NCI-H345 treated with DMSO at 0.1 percent for 48 hours (cell line): ENCODE measurements around the gene RAB30.
"Not testable (repeated sequence)": the region's sequence is repeated elsewhere in the genome, so short reads cannot be mapped to it uniquely, and the experiment has no call there.

Experiments used
- DNase-seq: peaks from one replicate; lab custom pipeline; 2025; ENCODE audit not compliant: unreplicated experiment; lab: John Stamatoyannopoulos, UW

Gene RAB30

DNA sequence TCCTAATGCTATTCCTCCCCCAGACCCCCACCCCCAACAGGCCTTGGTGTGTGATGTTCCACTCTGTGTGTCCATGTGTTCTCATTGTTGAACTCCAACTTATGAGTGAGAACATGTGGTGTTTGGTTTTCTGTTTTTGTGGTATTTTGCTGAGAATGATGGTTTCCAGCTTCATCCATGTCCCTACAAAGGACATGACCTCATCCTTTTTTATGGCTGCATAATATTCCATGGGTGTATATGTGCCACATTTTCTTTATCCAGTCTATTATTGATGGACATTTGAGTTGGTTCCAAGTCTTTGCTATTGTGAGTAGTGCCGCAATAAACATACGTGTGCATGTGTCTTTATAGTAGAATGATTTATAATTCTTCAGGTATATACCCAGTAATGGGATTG, 121.2 kb downstream of the RAB30 start:
- not testable (repeated sequence) for DNase-seq

DNA sequence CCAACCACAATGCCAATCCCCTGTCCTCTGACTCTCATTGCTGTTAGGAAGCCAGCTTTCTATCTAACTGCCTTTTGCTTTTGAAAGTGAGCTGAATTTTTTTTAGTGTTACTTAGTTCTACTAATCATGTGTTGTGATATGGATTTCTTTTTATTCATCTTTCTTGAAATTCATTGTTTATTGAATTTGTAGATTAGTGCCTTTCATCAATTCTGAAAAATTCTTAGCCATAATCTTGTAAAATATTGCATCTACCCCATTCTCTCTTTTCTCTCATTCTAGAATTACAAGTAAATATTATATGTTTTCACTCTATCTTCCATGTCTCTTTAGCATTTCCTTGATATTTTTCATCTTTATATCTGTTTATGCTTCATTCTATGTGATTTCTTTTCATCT, 122.3 kb downstream of the RAB30 start:
- DNase-seq: no peak

DNA sequence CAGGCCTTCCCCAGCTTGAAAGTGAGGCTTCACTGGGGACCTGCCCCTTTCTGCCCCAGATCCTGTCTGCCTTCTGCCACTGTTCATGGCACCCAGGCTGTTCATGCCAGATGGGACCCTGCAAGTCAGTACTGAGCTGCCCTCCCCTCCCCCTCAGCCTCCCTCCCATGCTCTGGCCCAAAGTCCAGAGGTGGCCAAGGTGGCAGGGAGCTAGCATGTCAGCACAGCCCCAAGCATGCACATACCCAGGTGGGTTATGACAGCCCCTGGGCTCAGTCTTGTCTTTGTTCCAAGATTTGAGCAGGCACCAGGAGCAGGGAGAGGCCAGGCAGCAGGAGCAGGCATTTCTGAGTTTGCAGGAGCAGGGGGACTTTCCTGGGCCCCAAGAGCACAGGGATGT, 126.0 kb downstream of the RAB30 start:
- DNase-seq: no peak

DNA sequence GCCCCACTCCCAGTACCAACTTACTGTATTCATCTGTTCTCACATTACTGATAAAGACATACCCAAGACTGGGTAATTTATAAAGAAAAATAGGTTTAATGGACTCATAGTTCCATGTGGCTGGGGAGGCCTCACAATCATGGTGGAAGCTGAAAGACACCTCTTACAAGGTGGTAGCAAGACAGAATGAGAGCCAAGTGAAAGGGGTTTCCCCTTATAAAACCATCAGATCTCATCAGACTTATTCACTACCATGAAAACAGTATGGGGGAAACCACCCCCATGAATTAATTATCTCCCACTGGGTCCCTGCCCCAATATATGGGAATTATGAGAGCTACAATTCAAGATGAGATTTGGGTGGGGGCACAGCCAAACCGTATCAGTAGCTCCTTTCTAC, 126.7 kb downstream of the RAB30 start:
- not testable (repeated sequence) for DNase-seq

DNA sequence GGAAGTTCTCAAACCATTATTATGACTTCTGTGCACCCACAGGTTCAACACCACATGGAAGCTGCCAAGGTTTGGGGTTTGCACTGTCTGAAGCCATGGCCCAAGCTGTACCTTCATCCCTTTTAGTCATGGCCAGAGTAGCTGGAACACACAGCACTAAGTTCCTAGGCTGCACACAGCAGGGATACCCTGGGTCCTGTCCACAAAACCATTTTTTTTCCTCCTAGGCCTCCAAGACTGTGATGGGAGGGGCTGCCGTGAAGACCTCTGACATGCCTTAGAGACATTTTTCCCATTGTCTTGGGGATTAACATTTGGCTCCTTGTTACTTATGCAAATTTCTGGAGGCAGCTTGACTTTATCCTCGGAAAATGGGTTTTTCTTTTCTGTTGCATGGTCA, 127.5 kb downstream of the RAB30 start:
- DNase-seq: no peak

DNA sequence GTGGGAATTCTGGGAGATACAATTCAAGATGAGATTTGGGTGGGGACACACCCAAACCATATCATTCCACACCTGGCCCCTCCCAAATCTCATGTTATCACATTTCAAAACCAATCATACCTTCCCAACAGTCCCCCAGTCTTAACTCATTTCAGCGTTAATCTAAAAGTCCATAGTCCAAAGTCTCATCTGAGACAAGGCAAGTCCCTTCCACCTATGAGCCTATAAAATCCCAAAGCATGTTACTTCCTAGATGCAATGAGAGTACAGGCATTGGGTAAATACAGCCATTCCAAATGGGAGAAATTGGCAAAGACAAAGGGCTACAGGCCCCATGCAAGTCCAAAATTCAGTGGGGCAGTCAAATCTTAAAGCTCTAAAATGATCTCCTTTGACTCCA, 128.3 kb downstream of the RAB30 start:
- not testable (repeated sequence) for DNase-seq

DNA sequence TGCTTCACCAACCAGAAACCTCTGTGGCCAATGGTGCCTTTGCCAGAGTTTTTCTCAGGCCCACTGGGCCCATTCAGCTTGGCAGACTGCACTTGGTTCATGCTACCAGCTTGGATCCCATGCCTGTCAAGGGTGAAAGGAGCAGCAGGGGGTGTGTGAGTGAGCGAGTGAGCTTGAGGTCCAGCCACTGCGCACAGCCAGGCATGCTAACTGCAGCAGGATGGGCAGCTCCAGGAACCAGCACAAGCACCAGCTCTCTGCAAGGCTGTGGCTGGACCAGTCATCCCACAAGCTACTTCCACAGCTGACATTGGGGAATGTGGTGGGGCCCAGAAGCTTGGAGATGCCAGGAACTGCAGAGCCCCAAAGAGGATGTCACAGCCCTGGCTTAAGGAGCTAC, 129.3 kb downstream of the RAB30 start:
- no peak for DNase-seq

DNA sequence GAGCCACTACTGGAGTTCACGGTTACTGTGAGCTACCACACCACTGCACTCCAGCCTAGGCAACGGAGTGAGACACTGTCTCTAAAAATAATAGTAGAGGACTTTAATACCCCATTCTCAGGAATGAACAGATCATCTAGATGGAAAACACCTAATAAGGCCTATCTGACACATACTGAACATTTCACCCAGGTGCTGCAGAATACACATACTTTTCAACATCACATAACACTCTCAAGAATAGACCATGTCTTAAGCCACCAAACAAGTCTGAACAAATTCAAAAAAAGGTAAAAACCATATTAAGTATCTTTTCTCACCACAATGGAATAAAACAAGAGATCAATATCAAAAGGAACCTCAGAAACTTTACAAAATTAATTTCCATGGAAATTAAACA, 132.2 kb downstream of the RAB30 start:
- DNase-seq: no peak

DNA sequence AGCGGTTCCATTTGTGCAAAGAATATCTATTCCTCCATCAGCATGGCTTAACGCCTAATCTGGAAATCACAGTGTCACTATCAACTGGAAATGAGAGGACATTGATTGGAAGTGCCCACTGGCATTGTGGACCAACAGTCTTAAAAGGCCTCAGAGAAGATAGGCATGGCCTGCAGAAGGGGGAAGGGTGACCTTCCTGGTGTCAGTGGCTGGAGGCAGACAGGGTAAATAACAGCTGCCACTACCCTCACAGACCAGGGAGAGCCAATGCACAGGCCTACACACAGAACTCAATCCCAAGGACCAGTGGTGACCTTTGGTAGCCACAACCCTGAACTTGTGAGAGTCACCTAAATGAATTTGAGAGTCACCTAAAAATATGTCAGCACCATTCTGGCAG, 134.1 kb downstream of the RAB30 start:
- no peak for DNase-seq

DNA sequence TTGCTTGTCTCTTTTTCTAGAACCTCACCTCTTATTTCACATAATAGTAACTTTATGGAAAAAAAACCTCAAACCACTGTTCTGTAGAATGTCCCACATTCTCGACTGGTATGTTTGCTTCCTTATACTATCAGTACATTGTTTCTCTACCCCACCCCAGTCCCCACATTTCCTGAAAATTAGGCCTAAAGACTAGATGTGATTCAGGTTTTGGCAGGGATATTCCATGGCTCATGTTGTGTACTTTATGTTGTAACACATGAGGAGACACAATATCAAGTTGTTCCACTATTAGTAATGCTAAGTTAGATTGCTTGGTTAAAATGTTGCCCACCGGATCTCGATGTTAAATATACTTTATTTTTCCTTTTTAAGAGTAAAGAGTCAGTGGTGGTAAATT, 135.4 kb downstream of the RAB30 start:
- DNase-seq: no peak

DNA sequence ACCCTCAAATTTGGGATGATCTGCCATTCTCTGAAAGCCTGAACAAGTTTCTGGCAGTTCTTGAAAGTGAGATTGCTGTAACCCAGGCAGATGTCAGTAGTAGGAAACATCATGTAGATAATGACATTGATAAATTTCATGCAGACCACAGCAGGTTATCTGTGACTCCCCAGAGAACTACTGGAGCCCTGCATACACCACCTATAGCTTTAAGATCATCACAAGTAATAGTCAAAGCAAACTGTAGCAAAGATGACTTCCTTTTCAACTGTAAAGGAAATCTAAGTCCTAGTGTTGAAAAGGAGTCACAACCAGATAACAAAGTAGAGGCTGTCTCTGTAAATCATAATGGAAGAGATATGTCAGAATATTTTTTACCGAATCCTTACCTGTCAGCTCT, 139.1 kb downstream of the RAB30 start:
- DNase-seq: no peak

DNA sequence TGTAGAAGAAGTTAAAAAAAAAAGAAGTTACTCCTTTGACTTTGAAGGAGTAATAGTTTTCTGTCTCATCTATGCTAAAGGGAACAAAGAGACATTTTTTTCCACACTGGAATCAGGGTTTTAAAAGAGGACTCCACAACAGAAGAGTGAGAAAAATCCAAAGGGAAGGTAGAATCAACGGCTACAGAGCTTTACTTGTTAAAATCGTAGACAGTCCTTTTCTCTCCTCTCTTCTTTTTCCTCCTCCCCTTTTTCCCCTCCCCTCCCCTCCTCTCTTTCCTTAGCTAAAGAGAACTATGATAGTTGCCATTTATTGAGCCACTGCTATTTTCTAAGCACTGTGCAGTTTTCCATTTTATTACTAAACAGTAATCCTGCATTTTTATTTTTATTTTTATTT, 141.0 kb downstream of the RAB30 start:
- DNase-seq: no peak

DNA sequence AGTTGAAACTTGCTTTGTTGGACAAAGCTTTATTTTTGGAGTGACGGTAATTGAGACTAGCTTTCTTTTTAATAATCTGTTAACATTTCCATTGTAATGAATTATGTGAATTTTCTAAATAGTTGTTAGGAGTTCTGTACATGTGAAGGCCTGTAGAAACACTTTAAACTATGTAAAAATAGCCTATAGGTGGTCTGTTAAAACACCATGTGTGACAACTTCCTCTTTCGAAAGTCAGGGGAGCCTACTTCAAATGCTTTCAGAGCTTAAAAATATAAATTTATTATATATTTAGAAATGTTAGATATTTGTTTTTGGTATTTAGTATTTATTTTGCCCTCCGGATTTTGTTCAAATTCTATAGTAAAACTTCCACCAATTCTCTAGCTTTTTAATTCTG, 141.5 kb downstream of the RAB30 start:
- DNase-seq: no peak

DNA sequence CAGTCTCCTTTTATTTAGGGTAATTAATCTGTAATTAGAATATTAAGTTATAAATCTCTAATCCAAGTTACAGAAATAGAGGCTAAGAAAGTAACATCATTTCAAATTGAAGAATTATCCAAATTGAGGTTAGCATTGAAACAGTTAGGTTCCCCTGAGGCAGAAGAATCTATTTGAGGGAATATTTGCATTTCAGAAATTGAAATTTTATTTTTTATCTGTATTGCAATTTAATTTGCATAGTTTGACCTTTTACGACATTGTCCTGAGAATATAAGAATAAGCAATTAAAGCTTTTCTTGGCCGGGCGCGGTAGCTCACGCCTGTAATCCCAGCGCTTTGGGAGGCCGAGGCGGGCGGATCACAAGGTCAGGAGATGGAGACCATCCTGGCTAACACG, 142.6 kb downstream of the RAB30 start:
- no peak for DNase-seq

DNA sequence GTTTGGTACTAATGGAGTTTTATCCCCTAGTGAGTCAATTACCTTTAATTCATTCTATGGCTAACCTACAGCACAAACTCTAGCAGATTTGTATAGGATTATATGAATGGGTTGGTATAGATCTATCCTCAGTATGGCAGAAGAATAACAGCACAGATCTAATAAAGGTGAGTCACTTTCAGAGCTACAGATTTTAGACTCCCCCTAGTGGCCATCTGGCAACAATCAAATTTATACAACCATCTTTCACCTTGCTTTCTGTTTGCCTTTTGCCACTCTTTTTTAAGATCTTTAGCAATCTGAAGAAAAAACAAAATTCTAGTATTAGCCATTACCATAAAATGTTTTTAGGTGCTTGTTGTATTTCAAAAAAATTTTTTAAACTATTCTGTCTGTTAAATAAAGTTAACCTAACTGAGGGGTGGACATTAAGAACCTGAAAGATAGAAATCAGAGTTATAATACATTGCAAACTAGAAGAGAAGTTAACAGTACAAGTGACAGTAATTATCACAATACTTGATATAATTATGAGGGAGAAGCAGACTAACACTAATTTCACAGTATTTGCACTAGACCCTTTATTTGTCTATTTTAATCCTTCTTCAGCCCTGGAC, 144.3 kb downstream of the RAB30 start:
- peak; percentile 65 for DNase-seq

DNA sequence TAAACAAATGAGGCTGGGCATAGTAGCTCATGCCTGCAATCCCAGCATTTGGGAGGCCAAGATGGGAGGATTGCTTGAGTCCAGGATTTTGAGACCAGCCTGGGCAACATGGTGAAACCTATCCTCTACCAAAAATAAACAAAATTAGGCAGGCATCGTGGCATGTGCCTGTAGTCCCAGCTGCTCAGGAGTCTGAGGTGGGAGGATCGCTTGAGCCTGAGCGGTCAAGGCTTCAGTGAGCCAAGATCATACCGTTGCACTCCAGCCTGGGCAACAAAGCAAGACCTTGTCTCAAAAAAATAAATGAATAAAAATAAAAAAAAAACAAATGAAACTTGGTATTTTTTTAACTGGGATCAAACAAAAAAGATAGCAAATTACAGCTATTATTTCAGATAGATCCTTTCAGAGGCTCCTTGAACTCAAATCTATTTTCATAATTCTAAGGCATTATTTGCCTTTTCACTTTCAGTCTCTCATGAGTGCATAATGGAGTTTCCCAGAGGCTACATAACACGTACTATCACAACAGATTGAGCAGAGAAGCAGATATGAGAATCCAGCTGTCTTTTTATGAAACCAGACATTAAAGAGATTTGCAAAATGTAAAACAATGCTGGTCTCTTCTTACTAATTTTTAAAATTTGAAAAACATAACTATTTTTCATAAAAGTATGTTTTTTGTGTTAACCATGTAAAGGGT, 147.0 kb downstream of the RAB30 start:
- DNase-seq: no peak
